ENCODE data around the gene DNAJC18. TPM values are rescaled to one million over a fixed set of nuclear protein-coding genes. Genes with fewer than 3 reads are reported as not detected.

The DNAJC18 gene
- total RNA-seq, 4 donors from 2014 or later, result 7.9 to 21.0 (median 12.7) TPM

DNA sequence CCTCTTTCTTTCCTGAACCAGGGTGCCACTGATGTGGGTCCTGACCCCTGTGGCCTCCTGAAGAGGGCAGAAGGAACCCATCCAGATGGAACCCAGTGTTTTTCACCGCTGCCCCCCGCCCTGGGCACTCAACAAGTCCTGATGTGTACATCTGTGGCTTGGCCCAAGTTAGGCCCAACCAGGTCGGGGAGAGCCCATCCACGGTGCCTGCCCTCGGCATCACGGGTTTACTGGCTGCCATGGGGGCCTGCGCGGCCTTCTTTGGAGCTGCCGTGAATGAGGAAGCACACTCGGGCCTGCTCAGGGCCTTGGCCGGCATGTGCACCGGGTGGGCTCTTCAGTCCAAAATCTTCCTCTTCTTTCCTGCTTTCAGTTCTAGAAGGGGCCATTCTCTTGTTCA is 17.5 kb upstream of the DNAJC18 start:
- DNase-seq, result no peak
- Histone ChIP-seq H3K4me1 (no peaks in the 10 kb centered on the region), H3K4me3 (replicated peaks in 1 of 3) (no peak overlapping the region), H3K27ac (no peak overlapping the region), H3K27me3 (no peaks in the 10 kb centered on the region), H3K9me3 (no peaks in the 10 kb centered on the region), H3K36me3 (no peaks in the 10 kb centered on the region)
- no peak for TF ChIP-seq POLR2A (IDR thresholded peaks at IDR 0.05)
- TF ChIP-seq, protein P1, sequence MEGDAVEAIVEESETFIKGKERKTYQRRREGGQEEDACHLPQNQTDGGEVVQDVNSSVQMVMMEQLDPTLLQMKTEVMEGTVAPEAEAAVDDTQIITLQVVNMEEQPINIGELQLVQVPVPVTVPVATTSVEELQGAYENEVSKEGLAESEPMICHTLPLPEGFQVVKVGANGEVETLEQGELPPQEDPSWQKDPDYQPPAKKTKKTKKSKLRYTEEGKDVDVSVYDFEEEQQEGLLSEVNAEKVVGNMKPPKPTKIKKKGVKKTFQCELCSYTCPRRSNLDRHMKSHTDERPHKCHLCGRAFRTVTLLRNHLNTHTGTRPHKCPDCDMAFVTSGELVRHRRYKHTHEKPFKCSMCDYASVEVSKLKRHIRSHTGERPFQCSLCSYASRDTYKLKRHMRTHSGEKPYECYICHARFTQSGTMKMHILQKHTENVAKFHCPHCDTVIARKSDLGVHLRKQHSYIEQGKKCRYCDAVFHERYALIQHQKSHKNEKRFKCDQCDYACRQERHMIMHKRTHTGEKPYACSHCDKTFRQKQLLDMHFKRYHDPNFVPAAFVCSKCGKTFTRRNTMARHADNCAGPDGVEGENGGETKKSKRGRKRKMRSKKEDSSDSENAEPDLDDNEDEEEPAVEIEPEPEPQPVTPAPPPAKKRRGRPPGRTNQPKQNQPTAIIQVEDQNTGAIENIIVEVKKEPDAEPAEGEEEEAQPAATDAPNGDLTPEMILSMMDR (IDR thresholded peaks at IDR 0.05), result no peak
- intact Hi-C loops (cut with DNase I), result no loop called here
- WGBS, 2 donors, result 92% methylated on average over 12 of the region's 12 CpGs

DNA sequence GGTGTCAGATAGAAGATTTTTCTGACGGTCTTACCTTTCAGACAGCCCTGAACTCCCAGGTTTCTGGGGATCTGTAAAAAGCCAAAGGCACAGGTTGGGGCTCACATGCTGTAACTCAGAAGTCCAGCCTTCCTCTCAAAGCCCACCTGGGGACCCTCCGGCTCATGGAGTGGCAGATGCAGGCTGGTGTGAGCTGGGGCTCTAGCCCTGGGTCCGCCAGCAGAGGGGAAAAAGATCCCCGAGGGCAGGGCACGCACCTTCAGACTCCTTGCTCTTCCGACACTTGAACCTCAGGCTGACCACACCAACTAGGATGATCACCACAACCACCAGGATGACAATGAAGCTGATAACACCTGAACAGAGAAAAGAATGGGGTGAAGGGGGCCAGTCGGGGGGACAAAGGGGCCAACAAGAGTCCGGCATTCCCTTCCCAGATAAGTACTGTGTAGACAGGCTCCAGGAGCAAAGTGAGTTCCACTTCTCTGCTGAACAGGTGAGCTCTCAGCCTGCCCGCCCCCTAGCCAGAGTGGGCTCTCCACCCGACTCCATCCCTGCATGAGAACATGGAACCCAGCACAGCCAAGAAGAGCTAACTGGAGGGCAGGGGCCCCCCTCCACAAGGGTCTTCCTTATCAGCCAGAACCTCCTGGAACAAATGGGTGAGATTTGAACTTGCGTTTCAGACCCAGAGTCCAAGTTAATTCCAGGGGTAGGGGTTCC is 15.4 kb upstream of the DNAJC18 start:
- Histone ChIP-seq H3K4me3 (replicated peaks in 1 of 3) (no peak overlapping the region), H3K27ac (no peak overlapping the region), H3K27me3 (no peaks in the 10 kb centered on the region), H3K4me1 (no peaks in the 10 kb centered on the region), H3K36me3 (no peaks in the 10 kb centered on the region), H3K9me3 (no peaks in the 10 kb centered on the region)
- TF ChIP-seq, protein P1 (IDR thresholded peaks at IDR 0.05), result no peak
- TF ChIP-seq POLR2A (IDR thresholded peaks at IDR 0.05), result no peak
- DNase-seq, result no peak
- intact Hi-C loops (cut with DNase I), result no loop called here
- WGBS, 2 donors, result 87 to 91% methylated on average over 10 to 11 of the region's 11 CpGs

GRCh38 chr5:139453683-139454567 is 14.6 kb upstream of the DNAJC18 start:
- intact Hi-C loops (cut with DNase I), result no loop called here
- Histone ChIP-seq H3K36me3 (no peaks in the 10 kb centered on the region), H3K27me3 (no peaks in the 10 kb centered on the region), H3K9me3 (no peaks in the 10 kb centered on the region), H3K27ac (no peak overlapping the region), H3K4me3 (replicated peaks in 1 of 3) (no peak overlapping the region), H3K4me1 (no peaks in the 10 kb centered on the region)
- 89 to 90% methylated on average over 3 of the region's 3 CpGs for WGBS, 2 donors
- TF ChIP-seq, protein P1 (IDR thresholded peaks at IDR 0.05), result no peak
- no peak for DNase-seq

GRCh38 chr5:139451878-139452660 is 12.7 kb upstream of the DNAJC18 start:
- WGBS, 2 donors, result 85 to 87% methylated on average over 3 of the region's 3 CpGs
- Histone ChIP-seq H3K27me3 (no peaks in the 10 kb centered on the region), H3K4me1 (no peaks in the 10 kb centered on the region), H3K4me3 (replicated peaks in 1 of 3) (no peak overlapping the region), H3K9me3 (no peaks in the 10 kb centered on the region), H3K27ac (no peak overlapping the region), H3K36me3 (no peaks in the 10 kb centered on the region)
- intact Hi-C loops (cut with DNase I), result no loop called here
- DNase-seq, result no peak
- TF ChIP-seq, protein P1 (IDR thresholded peaks at IDR 0.05), result no peak
- no peak for TF ChIP-seq POLR2A (IDR thresholded peaks at IDR 0.05)
